HepG2 (cell line): ENCODE results near the gene PCIF1. TPM values are rescaled to one million over a fixed set of nuclear protein-coding genes. Genes with fewer than 3 reads are reported as not detected.

Experiments
- AGO1 ChIP-seq: fragments of 200-400 bp; formaldehyde crosslinking; IDR thresholded peaks from 2 replicates; pipeline ENCODE4 v1.6.1; 2017; ENCODE audit warnings: mild to moderate bottlenecking, low read depth, low read length, moderate library complexity; ENCODE audit not compliant: poor library complexity, severe bottlenecking
- DNMT1 ChIP-seq: sonication (generic); formaldehyde crosslinking; IDR thresholded peaks from 2 replicates; pipeline ENCODE4 v1.5.1; 2020; ENCODE audit warnings: mild to moderate bottlenecking, missing genetic modification reagents
- GATA4 ChIP-seq: sonication (generic); IDR thresholded peaks from 2 replicates; pipeline ENCODE4 v1.6.1; 2016; ENCODE audit warnings: antibody characterized with exemption, low read depth, borderline replicate concordance
- MIER3 ChIP-seq: IDR thresholded peaks from 2 replicates; pipeline ENCODE4 v1.6.1; 2016; ENCODE audit warnings: missing compliant biosample characterization, borderline replicate concordance
- POLR2G ChIP-seq: fragments of 200-400 bp; formaldehyde crosslinking; IDR thresholded peaks from 2 replicates; pipeline ENCODE4 v1.6.1; 2018; ENCODE audit warnings: mild to moderate bottlenecking, low read depth, low read length, moderate library complexity
- SSRP1 ChIP-seq: IDR thresholded peaks from 2 replicates; pipeline ENCODE4 v1.6.1; 2016; ENCODE audit warnings: control low read depth
- STAG1 ChIP-seq: sonication (generic); formaldehyde crosslinking; IDR thresholded peaks from 2 replicates; pipeline ENCODE4 v1.4.0; 2020; ENCODE audit warnings: missing genetic modification reagents
- ZFP41 ChIP-seq: sonication (generic); formaldehyde crosslinking; IDR thresholded peaks from 2 replicates; pipeline ENCODE4 v1.4.0; 2020; ENCODE audit warnings: mild to moderate bottlenecking, missing genetic modification reagents, borderline replicate concordance
- ZNF703 ChIP-seq: sonication (generic); formaldehyde crosslinking; IDR thresholded peaks from 2 replicates; pipeline ENCODE4 v1.5.1; 2020; ENCODE audit warnings: missing genetic modification reagents, mild to moderate bottlenecking, moderate library complexity, borderline replicate concordance
- ZNF83 ChIP-seq: sonication (generic); formaldehyde crosslinking; IDR thresholded peaks from 2 replicates; pipeline ENCODE4 v1.4.0; 2020; ENCODE audit warnings: missing genetic modification reagents, mild to moderate bottlenecking, borderline replicate concordance
- polyA plus RNA-seq, 8 experiments: library from polyadenylated mRNA; depleted of rRNA in 3 of 8; stranded (reverse) in 7 of 8; unstranded in 1 of 8; fragments of >200 nt; fragmentation: Illumina TruSeq in 4 of 8; extraction: Trizol in 4 of 8; gene quantifications; 2 replicates each; pipeline versions ENCODE4 v1.2.1 to v1.2.3, GENCODE V29; 2011 to 2016; ENCODE audit warnings: low read depth in 4 of 8, missing spikeins in 1 of 8, mixed read lengths in 1 of 8; ENCODE audit not compliant: insufficient read depth in 1 of 8
- total RNA-seq, 5 experiments: library from RNA; depleted of rRNA; stranded (reverse); fragments of >200 nt; fragmentation: Illumina TruSeq; extraction: Trizol; gene quantifications; 2 replicates each; pipeline ENCODE4 v1.2.3, GENCODE V29; 2016; ENCODE audit warnings: low read depth in 1 of 5
- TF ChIP-seq, protein P1 (sequence below): sonication (generic); formaldehyde crosslinking; IDR thresholded peaks from 2 replicates; pipeline ENCODE4 v1.5.1; 2020; ENCODE audit warnings: mild to moderate bottlenecking, missing genetic modification reagents, moderate library complexity
- TF ChIP-seq, protein P2 (sequence below): sonication (generic); formaldehyde crosslinking; IDR thresholded peaks from 2 replicates; pipeline ENCODE4 v1.8.0; 2022; ENCODE audit warnings: missing genetic modification reagents, mild to moderate bottlenecking, borderline replicate concordance
- TF ChIP-seq, protein P3 (sequence below): sonication (generic); formaldehyde crosslinking; IDR thresholded peaks from 2 replicates; pipeline ENCODE4 v1.5.0; 2020; ENCODE audit warnings: mild to moderate bottlenecking, missing genetic modification reagents, borderline replicate concordance
- TF ChIP-seq, protein P4 (sequence below): sonication (generic); formaldehyde crosslinking; IDR thresholded peaks from 2 replicates; pipeline ENCODE4 v1.5.0; 2020; ENCODE audit warnings: mild to moderate bottlenecking, missing genetic modification reagents, moderate library complexity
- TF ChIP-seq, protein P5 (sequence below): sonication (generic); formaldehyde crosslinking; IDR thresholded peaks from 2 replicates; pipeline ENCODE4 v1.5.0; 2020; ENCODE audit warnings: missing genetic modification reagents

Gene PCIF1
- total and polyA plus RNA-seq, 2 of the 13 experiments (the other 11 are each of a cell fraction or from before 2014, with no cell fraction given), result 20.9 to 24.4 TPM

DNA sequence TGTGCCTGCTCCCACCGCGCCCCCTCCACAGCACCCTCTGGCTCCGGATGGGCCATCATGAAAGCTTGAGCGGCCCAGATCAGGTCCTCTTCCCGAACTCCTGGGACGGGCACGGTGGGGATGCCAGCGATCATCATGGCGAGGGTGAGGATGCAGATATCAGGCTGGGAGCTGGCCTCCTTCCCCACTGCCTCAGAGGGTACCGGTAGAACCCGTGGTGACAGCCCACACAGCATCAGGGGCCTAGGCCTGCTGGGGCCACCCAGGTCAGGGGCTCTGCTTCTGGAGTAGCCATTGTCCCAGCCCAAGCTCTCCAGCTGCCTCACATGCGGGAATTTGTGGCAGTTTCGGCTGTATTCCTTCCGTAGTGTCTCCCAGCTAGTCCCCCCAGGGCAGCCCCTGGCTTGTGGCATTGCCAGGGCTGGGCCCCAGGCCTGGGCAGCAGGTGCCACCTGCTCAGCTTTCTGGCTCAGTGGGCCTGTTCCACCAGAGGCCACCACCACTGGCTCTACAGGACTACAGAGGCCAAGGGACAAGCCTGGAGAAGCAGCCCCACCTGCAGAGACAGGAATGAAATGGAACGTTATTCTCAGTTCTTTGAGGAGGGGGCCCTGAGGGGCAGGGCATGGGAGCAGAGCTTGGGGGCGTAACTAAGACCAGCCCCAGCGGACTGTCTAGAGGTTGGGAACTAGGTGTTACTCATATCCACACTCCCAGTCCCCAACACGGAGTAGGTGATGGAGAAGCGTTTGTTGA is 47.7 kb upstream of the PCIF1 start (continued):
- TF ChIP-seq, protein P1, sequence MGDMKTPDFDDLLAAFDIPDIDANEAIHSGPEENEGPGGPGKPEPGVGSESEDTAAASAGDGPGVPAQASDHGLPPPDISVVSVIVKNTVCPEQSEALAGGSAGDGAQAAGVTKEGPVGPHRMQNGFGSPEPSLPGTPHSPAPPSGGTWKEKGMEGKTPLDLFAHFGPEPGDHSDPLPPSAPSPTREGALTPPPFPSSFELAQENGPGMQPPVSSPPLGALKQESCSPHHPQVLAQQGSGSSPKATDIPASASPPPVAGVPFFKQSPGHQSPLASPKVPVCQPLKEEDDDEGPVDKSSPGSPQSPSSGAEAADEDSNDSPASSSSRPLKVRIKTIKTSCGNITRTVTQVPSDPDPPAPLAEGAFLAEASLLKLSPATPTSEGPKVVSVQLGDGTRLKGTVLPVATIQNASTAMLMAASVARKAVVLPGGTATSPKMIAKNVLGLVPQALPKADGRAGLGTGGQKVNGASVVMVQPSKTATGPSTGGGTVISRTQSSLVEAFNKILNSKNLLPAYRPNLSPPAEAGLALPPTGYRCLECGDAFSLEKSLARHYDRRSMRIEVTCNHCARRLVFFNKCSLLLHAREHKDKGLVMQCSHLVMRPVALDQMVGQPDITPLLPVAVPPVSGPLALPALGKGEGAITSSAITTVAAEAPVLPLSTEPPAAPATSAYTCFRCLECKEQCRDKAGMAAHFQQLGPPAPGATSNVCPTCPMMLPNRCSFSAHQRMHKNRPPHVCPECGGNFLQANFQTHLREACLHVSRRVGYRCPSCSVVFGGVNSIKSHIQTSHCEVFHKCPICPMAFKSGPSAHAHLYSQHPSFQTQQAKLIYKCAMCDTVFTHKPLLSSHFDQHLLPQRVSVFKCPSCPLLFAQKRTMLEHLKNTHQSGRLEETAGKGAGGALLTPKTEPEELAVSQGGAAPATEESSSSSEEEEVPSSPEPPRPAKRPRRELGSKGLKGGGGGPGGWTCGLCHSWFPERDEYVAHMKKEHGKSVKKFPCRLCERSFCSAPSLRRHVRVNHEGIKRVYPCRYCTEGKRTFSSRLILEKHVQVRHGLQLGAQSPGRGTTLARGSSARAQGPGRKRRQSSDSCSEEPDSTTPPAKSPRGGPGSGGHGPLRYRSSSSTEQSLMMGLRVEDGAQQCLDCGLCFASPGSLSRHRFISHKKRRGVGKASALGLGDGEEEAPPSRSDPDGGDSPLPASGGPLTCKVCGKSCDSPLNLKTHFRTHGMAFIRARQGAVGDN (CRISPR knock-in tag), result peak; percentile 38
- TF ChIP-seq ZNF703 (CRISPR knock-in tag), result no peak
- no peak for TF ChIP-seq DNMT1 (CRISPR knock-in tag)
- TF ChIP-seq ZNF83 (CRISPR knock-in tag), result 0 out of 2 replicates have a peak, but pooled peaks have one; percentile 23
- peak; percentile 53 for TF ChIP-seq POLR2G
- no peak for TF ChIP-seq MIER3 (CRISPR knock-in tag)
- no peak for TF ChIP-seq GATA4
- TF ChIP-seq, protein P2, sequence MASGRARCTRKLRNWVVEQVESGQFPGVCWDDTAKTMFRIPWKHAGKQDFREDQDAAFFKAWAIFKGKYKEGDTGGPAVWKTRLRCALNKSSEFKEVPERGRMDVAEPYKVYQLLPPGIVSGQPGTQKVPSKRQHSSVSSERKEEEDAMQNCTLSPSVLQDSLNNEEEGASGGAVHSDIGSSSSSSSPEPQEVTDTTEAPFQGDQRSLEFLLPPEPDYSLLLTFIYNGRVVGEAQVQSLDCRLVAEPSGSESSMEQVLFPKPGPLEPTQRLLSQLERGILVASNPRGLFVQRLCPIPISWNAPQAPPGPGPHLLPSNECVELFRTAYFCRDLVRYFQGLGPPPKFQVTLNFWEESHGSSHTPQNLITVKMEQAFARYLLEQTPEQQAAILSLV (CRISPR knock-in tag), result no peak
- TF ChIP-seq, protein P3, sequence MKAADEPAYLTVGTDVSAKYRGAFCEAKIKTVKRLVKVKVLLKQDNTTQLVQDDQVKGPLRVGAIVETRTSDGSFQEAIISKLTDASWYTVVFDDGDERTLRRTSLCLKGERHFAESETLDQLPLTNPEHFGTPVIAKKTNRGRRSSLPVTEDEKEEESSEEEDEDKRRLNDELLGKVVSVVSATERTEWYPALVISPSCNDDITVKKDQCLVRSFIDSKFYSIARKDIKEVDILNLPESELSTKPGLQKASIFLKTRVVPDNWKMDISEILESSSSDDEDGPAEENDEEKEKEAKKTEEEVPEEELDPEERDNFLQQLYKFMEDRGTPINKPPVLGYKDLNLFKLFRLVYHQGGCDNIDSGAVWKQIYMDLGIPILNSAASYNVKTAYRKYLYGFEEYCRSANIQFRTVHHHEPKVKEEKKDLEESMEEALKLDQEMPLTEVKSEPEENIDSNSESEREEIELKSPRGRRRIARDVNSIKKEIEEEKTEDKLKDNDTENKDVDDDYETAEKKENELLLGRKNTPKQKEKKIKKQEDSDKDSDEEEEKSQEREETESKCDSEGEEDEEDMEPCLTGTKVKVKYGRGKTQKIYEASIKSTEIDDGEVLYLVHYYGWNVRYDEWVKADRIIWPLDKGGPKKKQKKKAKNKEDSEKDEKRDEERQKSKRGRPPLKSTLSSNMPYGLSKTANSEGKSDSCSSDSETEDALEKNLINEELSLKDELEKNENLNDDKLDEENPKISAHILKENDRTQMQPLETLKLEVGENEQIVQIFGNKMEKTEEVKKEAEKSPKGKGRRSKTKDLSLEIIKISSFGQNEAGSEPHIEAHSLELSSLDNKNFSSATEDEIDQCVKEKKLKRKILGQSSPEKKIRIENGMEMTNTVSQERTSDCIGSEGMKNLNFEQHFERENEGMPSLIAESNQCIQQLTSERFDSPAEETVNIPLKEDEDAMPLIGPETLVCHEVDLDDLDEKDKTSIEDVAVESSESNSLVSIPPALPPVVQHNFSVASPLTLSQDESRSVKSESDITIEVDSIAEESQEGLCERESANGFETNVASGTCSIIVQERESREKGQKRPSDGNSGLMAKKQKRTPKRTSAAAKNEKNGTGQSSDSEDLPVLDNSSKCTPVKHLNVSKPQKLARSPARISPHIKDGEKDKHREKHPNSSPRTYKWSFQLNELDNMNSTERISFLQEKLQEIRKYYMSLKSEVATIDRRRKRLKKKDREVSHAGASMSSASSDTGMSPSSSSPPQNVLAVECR, result no peak
- TF ChIP-seq, protein P4, sequence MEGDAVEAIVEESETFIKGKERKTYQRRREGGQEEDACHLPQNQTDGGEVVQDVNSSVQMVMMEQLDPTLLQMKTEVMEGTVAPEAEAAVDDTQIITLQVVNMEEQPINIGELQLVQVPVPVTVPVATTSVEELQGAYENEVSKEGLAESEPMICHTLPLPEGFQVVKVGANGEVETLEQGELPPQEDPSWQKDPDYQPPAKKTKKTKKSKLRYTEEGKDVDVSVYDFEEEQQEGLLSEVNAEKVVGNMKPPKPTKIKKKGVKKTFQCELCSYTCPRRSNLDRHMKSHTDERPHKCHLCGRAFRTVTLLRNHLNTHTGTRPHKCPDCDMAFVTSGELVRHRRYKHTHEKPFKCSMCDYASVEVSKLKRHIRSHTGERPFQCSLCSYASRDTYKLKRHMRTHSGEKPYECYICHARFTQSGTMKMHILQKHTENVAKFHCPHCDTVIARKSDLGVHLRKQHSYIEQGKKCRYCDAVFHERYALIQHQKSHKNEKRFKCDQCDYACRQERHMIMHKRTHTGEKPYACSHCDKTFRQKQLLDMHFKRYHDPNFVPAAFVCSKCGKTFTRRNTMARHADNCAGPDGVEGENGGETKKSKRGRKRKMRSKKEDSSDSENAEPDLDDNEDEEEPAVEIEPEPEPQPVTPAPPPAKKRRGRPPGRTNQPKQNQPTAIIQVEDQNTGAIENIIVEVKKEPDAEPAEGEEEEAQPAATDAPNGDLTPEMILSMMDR (CRISPR knock-in tag), result peak; percentile 26
- TF ChIP-seq AGO1, result peak; percentile 59
- TF ChIP-seq ZFP41, result 0 out of 2 replicates have a peak, but pooled peaks have one; percentile 47
- peak; percentile 61; the same call in 1 of the 2 replicates for TF ChIP-seq SSRP1
- peak; percentile 29; the same call in 1 of the 2 replicates for TF ChIP-seq STAG1 (CRISPR knock-in tag)
- TF ChIP-seq, protein P5, sequence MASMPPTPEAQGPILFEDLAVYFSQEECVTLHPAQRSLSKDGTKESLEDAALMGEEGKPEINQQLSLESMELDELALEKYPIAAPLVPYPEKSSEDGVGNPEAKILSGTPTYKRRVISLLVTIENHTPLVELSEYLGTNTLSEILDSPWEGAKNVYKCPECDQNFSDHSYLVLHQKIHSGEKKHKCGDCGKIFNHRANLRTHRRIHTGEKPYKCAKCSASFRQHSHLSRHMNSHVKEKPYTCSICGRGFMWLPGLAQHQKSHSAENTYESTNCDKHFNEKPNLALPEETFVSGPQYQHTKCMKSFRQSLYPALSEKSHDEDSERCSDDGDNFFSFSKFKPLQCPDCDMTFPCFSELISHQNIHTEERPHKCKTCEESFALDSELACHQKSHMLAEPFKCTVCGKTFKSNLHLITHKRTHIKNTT (CRISPR knock-in tag), result no peak
